Activated naive CD4-positive, alpha-beta T cell treated with anti-CD3 and anti-CD28 coated beads, Interleukin-2, amount 50 U/mL, for 72 hours (primary cell): ENCODE data around the gene MYRIP. TPM values are rescaled to one million over a fixed set of nuclear protein-coding genes. Genes with fewer than 3 reads are reported as not detected.
"Not testable (repeated sequence)": the region's sequence is repeated elsewhere in the genome, so short reads cannot be mapped to it uniquely, and the experiment has no call there.

Experiments used
- ATAC-seq, 2 donors: fragments of 150-1000 bp; cut with Tn5 transposase; 2 replicates each; pipeline ENCODE4 v1.10.0; 2021; ENCODE audit warnings: mild to moderate bottlenecking in 2 of 2, moderate library complexity in 2 of 2
- DNase-seq, 2 donors: peaks; one replicate each; pipeline ENCODE4 v3.0.0; 2021 to 2022; ENCODE audit warnings: low spot score in 2 of 2
- H3K27ac Mint-ChIP-seq, 2 donors: one replicate each; pipeline ENCODE4 v1.8.0; 2022; ENCODE audit warnings: mild to moderate bottlenecking in 2 of 2, mixed read lengths in 2 of 2
- H3K36me3 Mint-ChIP-seq, 2 donors: one replicate each; pipeline ENCODE4 v1.8.0; 2022; ENCODE audit warnings: mixed read lengths in 2 of 2
- H3K9me3 Mint-ChIP-seq, 2 donors: one replicate each; pipeline ENCODE4 v1.8.0; 2022; ENCODE audit warnings: mixed read lengths in 2 of 2
- total RNA-seq, 2 donors: library from RNA; stranded (reverse); gene quantifications; one replicate each; pipeline ENCODE4 v1.2.3, GENCODE V29; 2022

Gene MYRIP
- total RNA-seq: not detected

- Mint-ChIP-seq H3K36me3 (peaks cover 17 to 22% of the 10 kb centered on the region in 2 donors), H3K27ac (no peak within 1 kb of the TSS), H3K9me3 (no peaks in the 10 kb centered on the region)
- DNase-seq (peak in 1 of 2 donors; percentile 21), ATAC-seq (peak; percentile 16 to 74)
Measured at GRCh38 chr3:39809181-39809994, at the start of gene MYRIP. Gene MYRIP, plus strand, starts transcription at chr3:39809609. Its CDS starts 91,208 bp downstream, at chr3:39900817.

- DNase-seq: no peak
- Mint-ChIP-seq H3K36me3 (no peaks in the 10 kb centered on the region), H3K9me3 (peaks cover 0 to 5% of the 10 kb centered on the region in 2 donors), H3K27ac (no peak overlapping the region)
- no peak for ATAC-seq
Measured at GRCh38 chr3:39760325-39760724, 49.1 kb upstream of the MYRIP start.

- ATAC-seq: no peak
- no peak overlapping the region for H3K27ac Mint-ChIP-seq
- no peak for DNase-seq
- H3K36me3 Mint-ChIP-seq: no peaks in the 10 kb centered on the region
- H3K9me3 Mint-ChIP-seq: peaks cover 0 to 9% of the 10 kb centered on the region in 2 donors
Measured at GRCh38 chr3:39762537-39763070, 46.8 kb upstream of the MYRIP start.

GRCh38 chr3:39763390-39763789, 46.0 kb upstream of the MYRIP start:
- Mint-ChIP-seq H3K27ac (no peak overlapping the region), H3K9me3 (peaks cover 0 to 9% of the 10 kb centered on the region in 2 donors), H3K36me3 (no peaks in the 10 kb centered on the region)
- ATAC-seq: no peak
- DNase-seq: no peak

- no peak for ATAC-seq
Measured at GRCh38 chr3:39765575-39765974, 43.8 kb upstream of the MYRIP start.

GRCh38 chr3:39766433-39766832, 43.0 kb upstream of the MYRIP start:
- Mint-ChIP-seq H3K9me3 (peaks cover 0 to 5% of the 10 kb centered on the region in 2 donors), H3K36me3 (no peaks in the 10 kb centered on the region), H3K27ac (no peak overlapping the region)
- DNase-seq: no peak
- no peak for ATAC-seq

More at GRCh38 chr3:39765575-39765974, 43.8 kb upstream of the MYRIP start:
- no peak for DNase-seq
- Mint-ChIP-seq H3K9me3 (peaks cover 0 to 9% of the 10 kb centered on the region in 2 donors), H3K27ac (peak overlapping the region in 1 of 2 donors; percentile 39), H3K36me3 (no peaks in the 10 kb centered on the region)

GRCh38 chr3:39766909-39767308, 42.5 kb upstream of the MYRIP start:
- not testable (repeated sequence) for DNase-seq, H3K36me3 Mint-ChIP-seq, H3K27ac Mint-ChIP-seq, ATAC-seq, H3K9me3 Mint-ChIP-seq

GRCh38 chr3:39778168-39778567, 31.2 kb upstream of the MYRIP start:
- ATAC-seq, H3K9me3 Mint-ChIP-seq, H3K27ac Mint-ChIP-seq, H3K36me3 Mint-ChIP-seq, DNase-seq: not testable (repeated sequence)

- Mint-ChIP-seq H3K36me3 (no peaks in the 10 kb centered on the region), H3K9me3 (peaks cover 4 to 9% of the 10 kb centered on the region in 2 donors), H3K27ac (no peak overlapping the region)
- DNase-seq (no peak), ATAC-seq (no peak)
Measured at GRCh38 chr3:39779511-39780230, 29.7 kb upstream of the MYRIP start.

- Mint-ChIP-seq H3K27ac (no peak overlapping the region), H3K9me3 (peaks cover 4 to 9% of the 10 kb centered on the region in 2 donors), H3K36me3 (no peaks in the 10 kb centered on the region)
- ATAC-seq (no peak), DNase-seq (no peak)
Measured at GRCh38 chr3:39780352-39780751, 29.1 kb upstream of the MYRIP start.

- no peak for DNase-seq
- peaks cover 4 to 9% of the 10 kb centered on the region in 2 donors for H3K9me3 Mint-ChIP-seq
- no peaks in the 10 kb centered on the region for H3K36me3 Mint-ChIP-seq
- no peak overlapping the region for H3K27ac Mint-ChIP-seq
- ATAC-seq: no peak
Measured at GRCh38 chr3:39781025-39781424, 28.4 kb upstream of the MYRIP start.

GRCh38 chr3:39781632-39782031, 27.8 kb upstream of the MYRIP start:
- no peak overlapping the region for H3K27ac Mint-ChIP-seq
- DNase-seq (no peak), ATAC-seq (no peak)
- H3K36me3 Mint-ChIP-seq: no peaks in the 10 kb centered on the region
- peaks cover under 1 to 9% of the 10 kb centered on the region in 2 donors for H3K9me3 Mint-ChIP-seq

- H3K9me3 Mint-ChIP-seq: peaks cover 0 to 3% of the 10 kb centered on the region in 2 donors
- H3K27ac Mint-ChIP-seq: no peak overlapping the region
- DNase-seq (no peak), ATAC-seq (no peak)
- no peaks in the 10 kb centered on the region for H3K36me3 Mint-ChIP-seq
Measured at GRCh38 chr3:39783680-39784079, 25.7 kb upstream of the MYRIP start.

GRCh38 chr3:39784922-39785321, 24.5 kb upstream of the MYRIP start:
- H3K27ac Mint-ChIP-seq: no peak overlapping the region
- ATAC-seq (no peak), DNase-seq (no peak)
- H3K9me3 Mint-ChIP-seq: no peaks in the 10 kb centered on the region
- H3K36me3 Mint-ChIP-seq: no peaks in the 10 kb centered on the region

GRCh38 chr3:39788128-39788883, 21.1 kb upstream of the MYRIP start:
- no peaks in the 10 kb centered on the region for H3K36me3 Mint-ChIP-seq
- no peaks in the 10 kb centered on the region for H3K9me3 Mint-ChIP-seq
- ATAC-seq (no peak), DNase-seq (no peak)
- H3K27ac Mint-ChIP-seq: no peak overlapping the region

- Mint-ChIP-seq H3K36me3 (no peaks in the 10 kb centered on the region), H3K9me3 (no peaks in the 10 kb centered on the region), H3K27ac (no peak overlapping the region)
- ATAC-seq: no peak
- DNase-seq: no peak
Measured at GRCh38 chr3:39791603-39792002, 17.8 kb upstream of the MYRIP start.

- no peak for ATAC-seq
- Mint-ChIP-seq H3K36me3 (no peaks in the 10 kb centered on the region), H3K9me3 (no peaks in the 10 kb centered on the region), H3K27ac (no peak overlapping the region)
- no peak for DNase-seq
Measured at GRCh38 chr3:39794880-39795279, 14.5 kb upstream of the MYRIP start.
